IPS-20b (cell line): ENCODE results near the gene KCNK17.
"Not testable (repeated sequence)": the region's sequence is repeated elsewhere in the genome, so short reads cannot be mapped to it uniquely, and the experiment has no call there.

Experiments
- H3K27ac ChIP-seq: one replicate; pipeline ENCODE4 v1.5.1; 2013; ENCODE audit warnings: low read length
- H3K27me3 ChIP-seq: 2 replicates; pipeline ENCODE4 v1.6.1; 2013; ENCODE audit warnings: mild to moderate bottlenecking, low read length, inconsistent platforms; ENCODE audit not compliant: insufficient read depth
- H3K36me3 ChIP-seq: 2 replicates; pipeline ENCODE4 v1.6.1; 2013; ENCODE audit warnings: low read depth, mild to moderate bottlenecking, inconsistent platforms, low read length, moderate library complexity; ENCODE audit not compliant: insufficient read depth
- H3K4me1 ChIP-seq: 2 replicates; pipeline ENCODE4 v1.6.1; 2013; ENCODE audit warnings: mild to moderate bottlenecking, control low read depth, inconsistent platforms, low read length, moderate library complexity; ENCODE audit not compliant: insufficient read depth
- H3K4me3 ChIP-seq: 2 replicates; pipeline ENCODE4 v1.5.1; 2013; ENCODE audit warnings: mild to moderate bottlenecking, low read length, inconsistent platforms
- H3K9ac ChIP-seq: 2 replicates; pipeline ENCODE4 v1.6.1; 2013; ENCODE audit warnings: low read depth, mild to moderate bottlenecking, inconsistent platforms, low read length, moderate library complexity
- H3K9me3 ChIP-seq: 2 replicates; pipeline ENCODE4 v1.6.1; 2013; ENCODE audit warnings: mild to moderate bottlenecking, low read depth, low read length, inconsistent platforms; ENCODE audit not compliant: insufficient read depth

KCNK17 gene

GRCh38 chr6:39296745-39297640, 17.2 kb downstream of the KCNK17 start:
- H3K36me3 ChIP-seq, result no peaks in the 10 kb centered on the region
- H3K9me3 ChIP-seq, result no peaks in the 10 kb centered on the region
- no peak overlapping the region for H3K4me3 ChIP-seq
- H3K4me1 ChIP-seq, result peaks cover 7% of the 10 kb centered on the region; the same call in 1 of the 2 replicates
- H3K27me3 ChIP-seq, result peaks cover 24% of the 10 kb centered on the region
- no peak overlapping the region for H3K27ac ChIP-seq
- no peak overlapping the region for H3K9ac ChIP-seq

- Histone ChIP-seq H3K4me3 (no peak overlapping the region), H3K9ac (no peak overlapping the region), H3K27ac (no peak overlapping the region), H3K27me3 (peaks cover 24% of the 10 kb centered on the region), H3K36me3 (no peaks in the 10 kb centered on the region), H3K4me1 (peaks cover 12% of the 10 kb centered on the region; the same call in 1 of the 2 replicates), H3K9me3 (no peaks in the 10 kb centered on the region)
These were observed 18.6 kb downstream of the KCNK17 start for GRCh38 chr6:39295611-39296011.

- H3K4me3 ChIP-seq, result no peak overlapping the region
- peaks cover 24% of the 10 kb centered on the region for H3K27me3 ChIP-seq
- no peaks in the 10 kb centered on the region for H3K36me3 ChIP-seq
- H3K9ac ChIP-seq, result no peak overlapping the region
- H3K27ac ChIP-seq, result no peak overlapping the region
- H3K9me3 ChIP-seq, result no peaks in the 10 kb centered on the region
- H3K4me1 ChIP-seq, result peaks cover 12% of the 10 kb centered on the region; the same call in 1 of the 2 replicates
These were observed 19.3 kb downstream of the KCNK17 start for GRCh38 chr6:39294899-39295298.

GRCh38 chr6:39294133-39294532, 20.1 kb downstream of the KCNK17 start:
- Histone ChIP-seq H3K9ac (no peak overlapping the region), H3K27ac (no peak overlapping the region), H3K9me3 (no peaks in the 10 kb centered on the region), H3K4me1 (peaks cover 12% of the 10 kb centered on the region; the same call in 1 of the 2 replicates), H3K36me3 (no peaks in the 10 kb centered on the region), H3K4me3 (no peak overlapping the region), H3K27me3 (peaks cover 24% of the 10 kb centered on the region)

GRCh38 chr6:39292637-39293036, 21.6 kb downstream of the KCNK17 start:
- H3K4me3 ChIP-seq, result no peak overlapping the region
- no peaks in the 10 kb centered on the region for H3K9me3 ChIP-seq
- H3K4me1 ChIP-seq, result peaks cover 12% of the 10 kb centered on the region; the same call in 1 of the 2 replicates
- H3K27ac ChIP-seq, result no peak overlapping the region
- no peak overlapping the region for H3K9ac ChIP-seq
- H3K36me3 ChIP-seq, result no peaks in the 10 kb centered on the region
- peaks cover 24% of the 10 kb centered on the region for H3K27me3 ChIP-seq

GRCh38 chr6:39289490-39289889, 24.7 kb downstream of the KCNK17 start:
- Histone ChIP-seq H3K36me3 (no peaks in the 10 kb centered on the region), H3K9ac (no peak overlapping the region), H3K9me3 (no peaks in the 10 kb centered on the region), H3K27ac (no peak overlapping the region), H3K4me1 (peaks cover 12% of the 10 kb centered on the region; the same call in 1 of the 2 replicates), H3K27me3 (peaks cover 24% of the 10 kb centered on the region), H3K4me3 (no peak overlapping the region)

GRCh38 chr6:39287601-39288000, 26.6 kb downstream of the KCNK17 start:
- Histone ChIP-seq H3K27me3 (peaks cover 6% of the 10 kb centered on the region; the same call in 1 of the 2 replicates), H3K36me3 (no peaks in the 10 kb centered on the region), H3K4me1 (peaks cover 12% of the 10 kb centered on the region; the same call in 1 of the 2 replicates)

GRCh38 chr6:39286596-39286995, 27.6 kb downstream of the KCNK17 start:
- H3K9me3 ChIP-seq, H3K27ac ChIP-seq, H3K27me3 ChIP-seq, H3K4me3 ChIP-seq, H3K36me3 ChIP-seq, H3K4me1 ChIP-seq, H3K9ac ChIP-seq: not testable (repeated sequence)

More at GRCh38 chr6:39287601-39288000, 26.6 kb downstream of the KCNK17 start:
- Histone ChIP-seq H3K9ac (no peak overlapping the region), H3K9me3 (no peaks in the 10 kb centered on the region), H3K27ac (no peak overlapping the region), H3K4me3 (no peak overlapping the region)

- Histone ChIP-seq H3K9ac (no peak overlapping the region), H3K9me3 (no peaks in the 10 kb centered on the region), H3K4me1 (no peaks in the 10 kb centered on the region), H3K27ac (no peak overlapping the region), H3K27me3 (no peaks in the 10 kb centered on the region), H3K36me3 (no peaks in the 10 kb centered on the region), H3K4me3 (no peak overlapping the region)
These were observed 31.4 kb downstream of the KCNK17 start for GRCh38 chr6:39282774-39283173.

- Histone ChIP-seq H3K4me1 (no peaks in the 10 kb centered on the region), H3K4me3 (no peak overlapping the region), H3K9ac (no peak overlapping the region), H3K27me3 (no peaks in the 10 kb centered on the region), H3K9me3 (no peaks in the 10 kb centered on the region), H3K27ac (no peak overlapping the region), H3K36me3 (no peaks in the 10 kb centered on the region)
These were observed 32.8 kb downstream of the KCNK17 start for GRCh38 chr6:39281312-39281980.

GRCh38 chr6:39280247-39280731, 33.9 kb downstream of the KCNK17 start:
- H3K27ac ChIP-seq, result no peak overlapping the region
- H3K9ac ChIP-seq, result no peak overlapping the region
- no peaks in the 10 kb centered on the region for H3K9me3 ChIP-seq

More at GRCh38 chr6:39280247-39280731, 33.9 kb downstream of the KCNK17 start:
- Histone ChIP-seq H3K36me3 (no peaks in the 10 kb centered on the region), H3K4me3 (no peak overlapping the region), H3K4me1 (no peaks in the 10 kb centered on the region), H3K27me3 (no peaks in the 10 kb centered on the region)
